K562 (cell line): ENCODE results near the gene TGFB2. TPM values are rescaled to one million over a fixed set of nuclear protein-coding genes. Genes with fewer than 3 reads are reported as not detected.

Source experiments
- ARID1B ChIP-seq: fragments of 450-650 bp; IDR thresholded peaks from 2 replicates; pipeline ENCODE4 v1.6.1; 2016; ENCODE audit warnings: antibody characterized with exemption, mild to moderate bottlenecking, inconsistent platforms
- CBFA2T2 ChIP-seq: fragments of 450-650 bp; conservative IDR thresholded peaks from 2 replicates; pipeline ENCODE4 v1.6.1; 2017; ENCODE audit warnings: mild to moderate bottlenecking
- ETS2 ChIP-seq: IDR thresholded peaks from 2 replicates; pipeline ENCODE4 v1.6.1; 2016; ENCODE audit warnings: borderline replicate concordance, missing genetic modification characterization, mild to moderate bottlenecking, moderate library complexity, missing compliant biosample characterization; ENCODE audit not compliant: poor library complexity, severe bottlenecking
- ETV6 ChIP-seq, 3 experiments: fragments of 150-350 bp in 1 of 3; sonication (generic) in 1 of 3; formaldehyde crosslinking in 1 of 3; IDR thresholded peaks; 2 replicates each; pipeline versions ENCODE4 v1.6.1 to v1.8.0; 2014 to 2022; ENCODE audit warnings: borderline replicate concordance in 2 of 3, low read depth in 2 of 3, antibody characterized with exemption in 1 of 3, low read length in 1 of 3, mild to moderate bottlenecking in 1 of 3, missing genetic modification reagents in 1 of 3
- GATAD2B ChIP-seq: fragments of 450-650 bp; IDR thresholded peaks from 2 replicates; pipeline ENCODE4 v1.6.1; 2017; ENCODE audit warnings: mild to moderate bottlenecking, borderline replicate concordance
- HNRNPUL1 ChIP-seq: fragments of 200-400 bp; formaldehyde crosslinking; IDR thresholded peaks from 2 replicates; pipeline ENCODE4 v1.6.1; 2017; ENCODE audit warnings: low read length
- NCOA2 ChIP-seq, 2 experiments: fragments of 450-650 bp; IDR thresholded peaks; 2 replicates each; pipeline ENCODE4 v1.6.1; 2018; ENCODE audit warnings: mild to moderate bottlenecking in 2 of 2, moderate library complexity in 1 of 2; ENCODE audit not compliant: partially characterized antibody in 2 of 2
- TCF7L2 ChIP-seq: fragments of 150-350 bp; IDR thresholded peaks from 2 replicates; pipeline ENCODE4 v1.6.1; 2016; ENCODE audit warnings: low read depth, mild to moderate bottlenecking, low read length, moderate library complexity
- ZBED1 ChIP-seq: IDR thresholded peaks from 2 replicates; pipeline ENCODE4 v1.6.1; 2014
- ZNF143 ChIP-seq: sonication (generic); formaldehyde crosslinking; IDR thresholded peaks from 2 replicates; pipeline ENCODE4 v1.9.0; 2022; ENCODE audit warnings: mild to moderate bottlenecking, missing genetic modification reagents
- ZNF274 ChIP-seq: IDR thresholded peaks from 2 replicates; pipeline ENCODE4 v1.6.1; 2011; ENCODE audit warnings: low read depth, mild to moderate bottlenecking, low read length, moderate library complexity, borderline replicate concordance
- ZNF644 ChIP-seq: fragments of 200-800 bp; sonication (Bioruptor generic); IDR thresholded peaks from 2 replicates; pipeline ENCODE4 v1.6.1; 2016; ENCODE audit warnings: low read depth, missing genetic modification characterization, missing compliant biosample characterization
- polyA plus RNA-seq, 8 experiments: library from polyadenylated mRNA; depleted of rRNA in 4 of 8; stranded (reverse) in 5 of 8; unstranded in 3 of 8; fragments of >200 nt; fragmentation: Nextera tagmentation in 2 of 8; fragmentation: Illumina TruSeq in 1 of 8; extraction: Ambion mirVana in 2 of 8; extraction: Trizol in 1 of 8; gene quantifications; 2 replicates each; pipeline versions ENCODE4 v1.2.1 to v1.2.3, GENCODE V29; 2011 to 2014; ENCODE audit warnings: inconsistent platforms in 1 of 8, missing spikeins in 1 of 8
- total RNA-seq, 7 experiments: library from RNA; depleted of rRNA in 6 of 7; stranded (reverse); fragments of >200 nt in 6 of 7; fragmentation: Illumina TruSeq in 2 of 7; extraction: Trizol in 2 of 7; gene quantifications; 2 replicates each; pipeline versions ENCODE4 v1.2.1 to v1.2.3, GENCODE V29; 2011 to 2021; ENCODE audit warnings: low replicate concordance in 1 of 7
- TF ChIP-seq, protein P1 (sequence below): fragments of 450-650 bp; IDR thresholded peaks from 2 replicates; pipeline ENCODE4 v1.6.1; 2016; ENCODE audit warnings: missing biosample characterization, missing genetic modification characterization
- TF ChIP-seq, protein P2 (sequence below): fragments of 450-650 bp; formaldehyde crosslinking; IDR thresholded peaks from 2 replicates; pipeline ENCODE4 v1.4.0; 2020; ENCODE audit warnings: mild to moderate bottlenecking, moderate library complexity
- TF ChIP-seq, protein P3 (sequence below): IDR thresholded peaks from 2 replicates; pipeline ENCODE4 v1.6.1; 2012; ENCODE audit warnings: low read depth, low read length, improper control_type of control experiment, borderline replicate concordance
- TF ChIP-seq, protein P4 (sequence below): fragments of 250-450 bp; sonication (Bioruptor Pico); IDR thresholded peaks from 2 replicates; pipeline ENCODE4 v1.4.0; 2020

The TGFB2 gene
- total and polyA plus RNA-seq, 9 of the 15 experiments (the other 6 are each of a cell fraction or from before 2014, with no cell fraction given), result 0.03 to 0.41 (median 0.11) TPM; not detected in 3

DNA sequence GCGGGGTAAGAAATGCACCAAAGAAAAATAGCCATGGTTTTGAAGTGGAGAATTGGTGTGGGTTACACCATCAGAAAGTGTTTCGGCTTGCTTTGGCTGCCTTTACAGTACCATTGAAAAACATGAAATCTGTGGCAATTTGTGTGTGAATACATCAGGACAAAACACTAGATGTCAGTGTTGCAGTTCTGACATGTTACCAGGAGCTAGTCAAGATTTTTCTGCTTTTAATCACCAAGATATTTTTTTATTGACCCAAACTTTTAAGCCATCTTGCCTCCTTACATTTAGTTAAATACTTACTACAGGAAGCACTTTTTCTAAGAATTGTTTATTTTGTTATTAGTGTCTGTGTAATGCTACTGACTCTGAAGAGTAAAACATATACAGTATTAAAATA is 45.7 kb upstream of the TGFB2 start (continued):
- TF ChIP-seq, protein P1, sequence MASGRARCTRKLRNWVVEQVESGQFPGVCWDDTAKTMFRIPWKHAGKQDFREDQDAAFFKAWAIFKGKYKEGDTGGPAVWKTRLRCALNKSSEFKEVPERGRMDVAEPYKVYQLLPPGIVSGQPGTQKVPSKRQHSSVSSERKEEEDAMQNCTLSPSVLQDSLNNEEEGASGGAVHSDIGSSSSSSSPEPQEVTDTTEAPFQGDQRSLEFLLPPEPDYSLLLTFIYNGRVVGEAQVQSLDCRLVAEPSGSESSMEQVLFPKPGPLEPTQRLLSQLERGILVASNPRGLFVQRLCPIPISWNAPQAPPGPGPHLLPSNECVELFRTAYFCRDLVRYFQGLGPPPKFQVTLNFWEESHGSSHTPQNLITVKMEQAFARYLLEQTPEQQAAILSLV (tag), result no peak
- no peak for TF ChIP-seq ARID1B
- TF ChIP-seq ZNF143 (CRISPR knock-in tag), result no peak
- no peak for TF ChIP-seq CBFA2T2
- TF ChIP-seq, protein P2, sequence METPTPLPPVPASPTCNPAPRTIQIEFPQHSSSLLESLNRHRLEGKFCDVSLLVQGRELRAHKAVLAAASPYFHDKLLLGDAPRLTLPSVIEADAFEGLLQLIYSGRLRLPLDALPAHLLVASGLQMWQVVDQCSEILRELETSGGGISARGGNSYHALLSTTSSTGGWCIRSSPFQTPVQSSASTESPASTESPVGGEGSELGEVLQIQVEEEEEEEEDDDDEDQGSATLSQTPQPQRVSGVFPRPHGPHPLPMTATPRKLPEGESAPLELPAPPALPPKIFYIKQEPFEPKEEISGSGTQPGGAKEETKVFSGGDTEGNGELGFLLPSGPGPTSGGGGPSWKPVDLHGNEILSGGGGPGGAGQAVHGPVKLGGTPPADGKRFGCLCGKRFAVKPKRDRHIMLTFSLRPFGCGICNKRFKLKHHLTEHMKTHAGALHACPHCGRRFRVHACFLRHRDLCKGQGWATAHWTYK (CRISPR knock-in tag), result no peak
- TF ChIP-seq NCOA2 (IDR thresholded peaks at IDR 0.05; ENCODE audit: partially characterized antibody in 2 of 2), result no peak
- no peak for TF ChIP-seq ZNF644 (tag)
- TF ChIP-seq ZNF274, result no peak
- TF ChIP-seq, protein P3, sequence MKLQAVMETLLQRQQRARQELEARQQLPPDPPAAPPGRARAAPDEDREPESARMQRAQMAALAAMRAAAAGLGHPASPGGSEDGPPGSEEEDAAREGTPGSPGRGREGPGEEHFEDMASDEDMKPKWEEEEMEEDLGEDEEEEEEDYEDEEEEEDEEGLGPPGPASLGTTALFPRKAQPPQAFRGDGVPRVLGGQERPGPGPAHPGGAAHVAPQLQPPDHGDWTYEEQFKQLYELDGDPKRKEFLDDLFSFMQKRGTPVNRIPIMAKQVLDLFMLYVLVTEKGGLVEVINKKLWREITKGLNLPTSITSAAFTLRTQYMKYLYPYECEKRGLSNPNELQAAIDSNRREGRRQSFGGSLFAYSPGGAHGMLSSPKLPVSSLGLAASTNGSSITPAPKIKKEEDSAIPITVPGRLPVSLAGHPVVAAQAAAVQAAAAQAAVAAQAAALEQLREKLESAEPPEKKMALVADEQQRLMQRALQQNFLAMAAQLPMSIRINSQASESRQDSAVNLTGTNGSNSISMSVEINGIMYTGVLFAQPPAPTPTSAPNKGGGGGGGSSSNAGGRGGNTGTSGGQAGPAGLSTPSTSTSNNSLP, result peak; percentile 66; the same call in 1 of the 2 replicates
- no peak for TF ChIP-seq TCF7L2
- TF ChIP-seq ZBED1, result no peak
- TF ChIP-seq HNRNPUL1, result no peak
- no peak for TF ChIP-seq ETV6 (IDR thresholded peaks at IDR 0.05; ENCODE audit: borderline replicate concordance in 1 of 2, low read depth in 2 of 2, low read length in 1 of 2)
- no peak for TF ChIP-seq ETV6 (CRISPR knock-in tag; IDR thresholded peaks at IDR 0.05; ENCODE audit: borderline replicate concordance)
- TF ChIP-seq ETS2 (tag), result no peak
- TF ChIP-seq, protein P4, sequence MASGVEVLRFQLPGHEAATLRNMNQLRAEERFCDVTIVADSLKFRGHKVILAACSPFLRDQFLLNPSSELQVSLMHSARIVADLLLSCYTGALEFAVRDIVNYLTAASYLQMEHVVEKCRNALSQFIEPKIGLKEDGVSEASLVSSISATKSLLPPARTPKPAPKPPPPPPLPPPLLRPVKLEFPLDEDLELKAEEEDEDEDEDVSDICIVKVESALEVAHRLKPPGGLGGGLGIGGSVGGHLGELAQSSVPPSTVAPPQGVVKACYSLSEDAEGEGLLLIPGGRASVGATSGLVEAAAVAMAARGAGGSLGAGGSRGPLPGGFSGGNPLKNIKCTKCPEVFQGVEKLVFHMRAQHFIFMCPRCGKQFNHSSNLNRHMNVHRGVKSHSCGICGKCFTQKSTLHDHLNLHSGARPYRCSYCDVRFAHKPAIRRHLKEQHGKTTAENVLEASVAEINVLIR, result no peak
- 0 out of 2 replicates have a peak, but pooled peaks have one; percentile 40 for TF ChIP-seq GATAD2B
